Adrenal gland (tissue), 12 donors: ENCODE results near the gene EEF1E1. TPM values are rescaled to one million over a fixed set of nuclear protein-coding genes. Genes with fewer than 3 reads are reported as not detected.

Experiments used
- DNase-seq, 7 donors: peaks; one replicate each; pipeline ENCODE4 v3.0.0-alpha.2; 2019 to 2020
- H3K27ac ChIP-seq, 5 donors: fragments of 200-600 bp; sonication (generic) in 4 of 5; 1 replicate in 3 of 5; 2 replicates in 2 of 5; pipeline versions ENCODE4 v1.5.1 to v1.8.0; 2016 to 2020; ENCODE audit warnings: mild to moderate bottlenecking in 1 of 5
- H3K27me3 ChIP-seq: fragments of 200-600 bp; 2 replicates; pipeline ENCODE4 v1.8.0; 2021
- H3K36me3 ChIP-seq, 2 donors: fragments of 200-600 bp; replicated peaks in 1 of 2; 1 replicate in 1 of 2; 2 replicates in 1 of 2; pipeline versions ENCODE4 v1.5.1 to v1.8.0; 2018 to 2022
- H3K4me1 ChIP-seq, 2 donors: fragments of 200-600 bp; replicated peaks in 1 of 2; 1 replicate in 1 of 2; 2 replicates in 1 of 2; pipeline versions ENCODE4 v1.5.1 to v1.8.0; 2018 to 2021
- H3K4me3 ChIP-seq, 4 donors: fragments of 200-600 bp; sonication (generic) in 3 of 4; one replicate each; pipeline ENCODE4 v1.5.1; 2016 to 2018
- H3K9me3 ChIP-seq, 3 donors: fragments of 200-600 bp; sonication (generic) in 1 of 3; replicated peaks in 1 of 3; 1 replicate in 2 of 3; 2 replicates in 1 of 3; pipeline versions ENCODE4 v1.5.1 to v1.8.0; 2016 to 2021
- CTCF ChIP-seq, 6 experiments: fragments of 450-650 bp in 4 of 6; fragments of 200-600 bp in 2 of 6; sonication (generic) in 1 of 6; IDR thresholded peaks; 1 replicate in 5 of 6; 2 replicates in 1 of 6; pipeline versions ENCODE4 v1.5.1 to v1.8.0; 2016 to 2021; ENCODE audit warnings: antibody characterized with exemption in 6 of 6, mild to moderate bottlenecking in 2 of 6, moderate library complexity in 1 of 6
- POLR2A ChIP-seq, 2 donors: fragments of 450-650 bp; IDR thresholded peaks; one replicate each; pipeline ENCODE4 v1.6.1; 2017; ENCODE audit warnings: antibody characterized with exemption in 2 of 2, mild to moderate bottlenecking in 2 of 2, moderate library complexity in 1 of 2
- WGBS, 4 donors: extraction: QIAGEN DNeasy Blood & Tissue Kit in 2 of 4; methylation state at CpG; one replicate each; pipeline versions ENCODE4 v1.1.5 to v1.1.7; 2013 to 2017; 5-methylcytosine and 5-hydroxymethylcytosine counted together
- intact Hi-C, 2 donors: fragments of 100-400 bp; cut with DNase I; formaldehyde crosslinking; loops; one replicate each; pipeline versions ENCODE4 v1.14.1 to v1.15.0; 2022 to 2023
- polyA plus RNA-seq, 3 donors: library from polyadenylated mRNA; stranded (reverse); fragments of 200-250 nt in 2 of 3; fragments of 350-450 nt in 1 of 3; fragmentation: Illumina TruSeq in 1 of 3; extraction: RNeasy Lipid Tissue Mini Kit (QIAGEN cat#74804) in 1 of 3; gene quantifications; one replicate each; pipeline ENCODE4 v1.2.3, GENCODE V29; 2013 to 2014
- total RNA-seq, 9 donors: library from RNA; depleted of rRNA in 4 of 9; stranded (reverse); fragments of >200 nt in 4 of 9; fragments of 120-200 nt in 1 of 9; fragmentation: NEBNext Ultra II Directional in 1 of 9; extraction: Animal tissue kit (Norgen Biotek cat#: 25700) in 1 of 9; gene quantifications; one replicate each; pipeline versions ENCODE4 v1.1.0 to v1.2.4, GENCODE V29; 2013 to 2023
- donor health status: healthy with polysubstance abuse.
- donor health status: Bipolar disorder and iron deficiency.
- donor health status: DM: yes; HTN: yes; CAD: no.
- donor health status: DM: no; HTN: no; CAD: no.
- donor health status: DM: no; HTN: no; CAD: no.
- donor health status: DM: yes; HTN: yes; CAD: no.

EEF1E1 gene
- total and polyA plus RNA-seq, 12 donors = 18.1 to 95.8 (median 31.8) TPM

GRCh38 chr6:8064638-8065518, 37.5 kb downstream of the EEF1E1 start:
- Histone ChIP-seq H3K27me3 (no peaks in the 10 kb centered on the region), H3K27ac (peak overlapping the region in 4 of 5 donors; percentile 61 to 91 (median 80)), H3K4me1 (peaks cover 0 to 14% of the 10 kb centered on the region in 2 donors), H3K36me3 (peaks cover 0 to 12% of the 10 kb centered on the region in 2 donors), H3K4me3 (peak overlapping the region in 2 of 4 donors; percentile 6 to 90), H3K9me3 (no peaks in the 10 kb centered on the region)
- TF ChIP-seq CTCF (IDR thresholded peaks at IDR 0.05) (no peak), POLR2A (IDR thresholded peaks at IDR 0.05) (no peak)
- no peak for DNase-seq
- intact Hi-C loops = no loop called here
- WGBS, 4 donors = 81 to 85% (median 82%) methylated on average over 6 to 7 of the region's 7 CpGs

- Histone ChIP-seq H3K27ac (peak within 1 kb of the TSS in 4 of 5 donors; percentile 61 to 91 (median 80)), H3K4me3 (peak within 1 kb of the TSS; percentile 25 to 90 (median 65)), H3K27me3 (no peaks in the 10 kb centered on the region), H3K4me1 (peaks cover 0 to 16% of the 10 kb centered on the region in 2 donors), H3K36me3 (peaks cover 0 to 12% of the 10 kb centered on the region in 2 donors), H3K9me3 (no peaks in the 10 kb centered on the region)
- TF ChIP-seq CTCF (IDR thresholded peaks at IDR 0.05) (peak in 4 of 6 experiments; percentile 2 to 21 (median 11)), POLR2A (IDR thresholded peaks at IDR 0.05) (peak; percentile 33 to 67)
- 0 to 1% (median 0%) methylated on average over 16 to 64 of the region's 64 CpGs for WGBS, 4 donors
- intact Hi-C loops = no loop called here
- peak; percentile 95 to 99 (median 98) for DNase-seq
These were observed 38.3 kb downstream of the EEF1E1 start, which contains the start of gene BLOC1S5 for GRCh38 chr6:8063761-8064637. BLOC1S5 (minus strand) TSS chr6:8064389; CDS start chr6:8064376, 13 bp downstream.

- H3K4me1 ChIP-seq = peaks cover 0 to 19% of the 10 kb centered on the region in 2 donors
- H3K9me3 ChIP-seq = no peaks in the 10 kb centered on the region
- TF ChIP-seq POLR2A (IDR thresholded peaks at IDR 0.05) = no peak
- TF ChIP-seq CTCF (IDR thresholded peaks at IDR 0.05) = no peak
- no peak for DNase-seq
- no peak overlapping the region for H3K4me3 ChIP-seq
- H3K27me3 ChIP-seq = no peaks in the 10 kb centered on the region
- H3K27ac ChIP-seq = no peak overlapping the region
- intact Hi-C loops = no loop called here
- WGBS, 4 donors = 87 to 93% (median 90%) methylated on average over 4 of the region's 4 CpGs
- H3K36me3 ChIP-seq = peaks cover 0 to 12% of the 10 kb centered on the region in 2 donors
These were observed 40.6 kb downstream of the EEF1E1 start for GRCh38 chr6:8061736-8062135.

GRCh38 chr6:8060346-8060745, 42.0 kb downstream of the EEF1E1 start:
- DNase-seq = no peak
- Histone ChIP-seq H3K4me1 (peaks cover 0 to 19% of the 10 kb centered on the region in 2 donors), H3K4me3 (no peak overlapping the region), H3K36me3 (peaks cover 0 to 12% of the 10 kb centered on the region in 2 donors), H3K27me3 (no peaks in the 10 kb centered on the region), H3K27ac (no peak overlapping the region), H3K9me3 (no peaks in the 10 kb centered on the region)
- intact Hi-C loops = no loop called here
- 85 to 96% (median 92%) methylated on average over 3 of the region's 3 CpGs for WGBS, 4 donors
- TF ChIP-seq CTCF (IDR thresholded peaks at IDR 0.05) = no peak
- TF ChIP-seq POLR2A (IDR thresholded peaks at IDR 0.05) = no peak
